CD4-positive, alpha-beta memory T cell (primary cell): ENCODE data around the gene BSN. TPM values are rescaled to one million over a fixed set of nuclear protein-coding genes. Genes with fewer than 3 reads are reported as not detected.

Experiments used
- CTCF ChIA-PET: fragments of 350-600 bp; sonication (Branson Sonifier 250); formaldehyde crosslinking; loops from one replicate; lab custom pipeline; 2021; ENCODE audit warnings: inconsistent platforms; ENCODE audit not compliant: partially characterized antibody; lab: Charles Lee
- POLR2A ChIA-PET: fragments of 350-600 bp; sonication (Branson Sonifier 250); formaldehyde crosslinking; loops from one replicate; lab custom pipeline; 2021; ENCODE audit not compliant: partially characterized antibody; lab: Charles Lee
- DNase-seq, 5 donors: peaks; one replicate each; pipeline versions ENCODE4 v3.0.0 to v3.0.0-alpha.2; 2020 to 2022; ENCODE audit warnings: mixed read lengths in 1 of 5
- H3K27ac ChIP-seq: one replicate; pipeline ENCODE4 v1.7.0; 2013; ENCODE audit warnings: low read depth, low read length
- H3K27me3 ChIP-seq: 2 replicates; pipeline ENCODE4 v1.7.0; 2013; ENCODE audit warnings: mild to moderate bottlenecking, low read length, moderate library complexity; ENCODE audit not compliant: insufficient read depth
- H3K36me3 ChIP-seq: 2 replicates; pipeline ENCODE4 v1.7.0; 2013; ENCODE audit warnings: mild to moderate bottlenecking, low read length, moderate library complexity; ENCODE audit not compliant: insufficient read depth
- H3K4me1 ChIP-seq: 2 replicates; pipeline ENCODE4 v1.7.0; 2013; ENCODE audit warnings: mild to moderate bottlenecking, low read length, moderate library complexity; ENCODE audit not compliant: insufficient read depth
- H3K4me3 ChIP-seq, 2 donors: one replicate each; pipeline ENCODE4 v1.7.0; 2013; ENCODE audit warnings: low read length in 2 of 2, mild to moderate bottlenecking in 1 of 2
- H3K9me3 ChIP-seq, 2 donors: one replicate each; pipeline ENCODE4 v1.7.0; 2013; ENCODE audit warnings: low read length in 2 of 2, control low read depth in 1 of 2; ENCODE audit not compliant: control insufficient read depth in 1 of 2
- H3K27ac Mint-ChIP-seq, 7 donors: one replicate each; pipeline ENCODE4 v1.8.0; 2020 to 2021; ENCODE audit warnings: mixed read lengths in 7 of 7, mild to moderate bottlenecking in 6 of 7, inconsistent platforms in 3 of 7, moderate library complexity in 3 of 7
- H3K27me3 Mint-ChIP-seq, 2 donors: one replicate each; pipeline ENCODE4 v1.8.0; 2020 to 2021; ENCODE audit warnings: mixed read lengths in 2 of 2
- H3K36me3 Mint-ChIP-seq, 2 donors: one replicate each; pipeline ENCODE4 v1.8.0; 2020 to 2021; ENCODE audit warnings: mixed read lengths in 2 of 2, inconsistent platforms in 1 of 2, mild to moderate bottlenecking in 1 of 2
- H3K4me1 Mint-ChIP-seq, 4 donors: one replicate each; pipeline ENCODE4 v1.8.0; 2020 to 2021; ENCODE audit warnings: mixed read lengths in 4 of 4, mild to moderate bottlenecking in 1 of 4
- H3K4me3 Mint-ChIP-seq, 8 donors: one replicate each; pipeline ENCODE4 v1.8.0; 2020 to 2021; ENCODE audit warnings: mixed read lengths in 8 of 8, mild to moderate bottlenecking in 7 of 8, moderate library complexity in 6 of 8, inconsistent platforms in 3 of 8
- H3K9me3 Mint-ChIP-seq, 8 donors: one replicate each; pipeline ENCODE4 v1.8.0; 2020 to 2021; ENCODE audit warnings: mixed read lengths in 8 of 8, mild to moderate bottlenecking in 5 of 8, inconsistent platforms in 3 of 8, moderate library complexity in 1 of 8
- intact Hi-C: fragments of 100-400 bp; cut with micrococcal nuclease; formaldehyde crosslinking; loops from one replicate; pipeline ENCODE4 v1.15.1; 2023
- polyA plus RNA-seq, 2 donors: library from polyadenylated mRNA; unstranded; fragments of 300-500 nt; fragmentation: Illumina TruSeq; gene quantifications; one replicate each; pipeline ENCODE4 v1.2.3, GENCODE V29; 2021
- total RNA-seq, 2 experiments: library from RNA; stranded (reverse); gene quantifications; one replicate each; pipeline ENCODE4 v1.2.3, GENCODE V29; 2021

The BSN gene
- total and polyA plus RNA-seq, 4 experiments from 2014 or later, result 0.01 to 0.15 (median 0.06) TPM; not detected in 1

DNA sequence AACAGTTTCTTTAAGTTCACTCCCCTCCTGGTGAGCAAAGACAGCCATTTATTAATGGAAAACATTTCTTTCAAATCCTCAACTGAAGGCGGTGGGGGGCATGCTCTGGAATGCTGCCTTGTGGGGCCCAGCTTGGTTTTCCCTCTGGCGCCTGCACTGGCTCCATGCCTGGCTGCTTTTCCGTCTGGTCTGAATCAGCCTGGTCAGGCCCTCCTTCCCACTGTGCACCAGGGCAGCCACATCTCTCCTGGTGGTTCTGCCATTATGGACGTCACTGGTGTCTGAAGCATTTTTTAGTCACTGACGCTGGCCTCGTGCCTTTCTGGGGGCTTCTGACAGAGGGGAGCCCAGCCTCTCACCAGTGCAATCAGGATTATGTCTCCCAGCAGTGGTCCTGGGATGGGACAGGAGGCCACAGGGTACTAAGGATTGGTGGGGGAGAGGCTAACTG is 62.2 kb downstream of the BSN start:
- Mint-ChIP-seq H3K27me3 (peaks cover 0 to 3% of the 10 kb centered on the region in 2 donors), H3K4me3 (no peak overlapping the region), H3K36me3 (peaks cover 0 to 4% of the 10 kb centered on the region in 2 donors), H3K4me1 (no peaks in the 10 kb centered on the region), H3K27ac (no peak overlapping the region), H3K9me3 (peaks cover 0 to 9% (median 4%) of the 10 kb centered on the region in 8 donors)
- ChIA-PET POLR2A (no interaction called here), CTCF (no interaction called here)
- Histone ChIP-seq H3K4me3 (no peak overlapping the region), H3K9me3 (no peaks in the 10 kb centered on the region), H3K4me1 (no peaks in the 10 kb centered on the region), H3K27me3 (no peaks in the 10 kb centered on the region), H3K27ac (no peak overlapping the region), H3K36me3 (no peaks in the 10 kb centered on the region)
- DNase-seq, result no peak
- intact Hi-C loops, result no loop called here

DNA sequence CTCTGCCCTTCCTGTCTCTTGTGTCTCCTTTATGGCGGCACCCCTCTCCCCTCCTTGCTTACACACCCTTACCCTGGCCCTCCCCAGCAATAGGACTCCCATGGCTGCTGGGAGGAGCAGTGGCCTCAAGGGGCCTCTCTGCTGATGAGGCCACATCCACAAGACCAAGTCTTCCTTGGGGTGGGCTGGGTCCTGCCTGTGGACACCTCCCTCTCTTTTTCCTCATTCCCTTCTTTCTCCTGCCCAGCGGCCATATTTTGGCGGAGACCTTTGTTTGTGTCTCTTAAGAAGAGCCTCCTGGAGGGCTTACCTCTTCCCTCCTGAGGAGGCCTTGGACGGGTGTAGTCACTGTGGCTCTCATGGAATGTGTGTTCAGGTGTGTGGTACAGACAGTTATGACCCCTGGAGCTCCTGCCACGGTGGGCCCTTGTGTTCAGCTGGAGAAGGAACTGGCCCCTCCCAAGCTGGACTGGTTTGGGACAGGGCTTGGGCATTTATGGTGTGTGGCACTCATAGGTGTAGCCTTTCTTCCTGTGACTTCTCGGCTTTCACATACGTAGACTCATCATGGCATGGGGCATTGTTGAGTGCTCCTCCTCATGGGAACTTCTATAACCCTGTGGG is 63.2 kb downstream of the BSN start:
- H3K27me3 ChIP-seq, result no peaks in the 10 kb centered on the region
- CTCF ChIA-PET, result no interaction called here
- POLR2A ChIA-PET, result no interaction called here
- no peaks in the 10 kb centered on the region for H3K4me1 ChIP-seq
- no peak overlapping the region for H3K27ac ChIP-seq
- no peak for DNase-seq
- no peaks in the 10 kb centered on the region for H3K9me3 ChIP-seq
- intact Hi-C loops, result no loop called here
- H3K36me3 Mint-ChIP-seq, result peaks cover 0 to under 1% of the 10 kb centered on the region in 2 donors
- H3K4me3 ChIP-seq, result no peak overlapping the region
- H3K27ac Mint-ChIP-seq, result no peak overlapping the region
- peaks cover 0 to 6% (median under 1%) of the 10 kb centered on the region in 8 donors for H3K9me3 Mint-ChIP-seq
- H3K4me3 Mint-ChIP-seq, result no peak overlapping the region
- H3K4me1 Mint-ChIP-seq, result no peaks in the 10 kb centered on the region
- H3K27me3 Mint-ChIP-seq, result peaks cover 0 to 3% of the 10 kb centered on the region in 2 donors
- H3K36me3 ChIP-seq, result no peaks in the 10 kb centered on the region

GRCh38 chr3:49618412-49618811 is 64.1 kb downstream of the BSN start:
- Mint-ChIP-seq H3K4me3 (no peak overlapping the region), H3K4me1 (no peaks in the 10 kb centered on the region), H3K27ac (no peak overlapping the region), H3K9me3 (no peaks in the 10 kb centered on the region), H3K36me3 (no peaks in the 10 kb centered on the region), H3K27me3 (peaks cover 0 to 3% of the 10 kb centered on the region in 2 donors)
- CTCF ChIA-PET, result interaction anchor here (1.2 kb wide), 1 partner anchor 78 kb away, joined by 3 read pairs; no protein-coding TSS in a partner anchor
- POLR2A ChIA-PET, result no interaction called here
- intact Hi-C loops, result no loop called here
- no peak overlapping the region for H3K27ac ChIP-seq
- H3K9me3 ChIP-seq, result no peaks in the 10 kb centered on the region
- no peak for DNase-seq
- H3K27me3 ChIP-seq, result no peaks in the 10 kb centered on the region
- no peaks in the 10 kb centered on the region for H3K36me3 ChIP-seq
- no peak overlapping the region for H3K4me3 ChIP-seq
- H3K4me1 ChIP-seq, result no peaks in the 10 kb centered on the region

DNA sequence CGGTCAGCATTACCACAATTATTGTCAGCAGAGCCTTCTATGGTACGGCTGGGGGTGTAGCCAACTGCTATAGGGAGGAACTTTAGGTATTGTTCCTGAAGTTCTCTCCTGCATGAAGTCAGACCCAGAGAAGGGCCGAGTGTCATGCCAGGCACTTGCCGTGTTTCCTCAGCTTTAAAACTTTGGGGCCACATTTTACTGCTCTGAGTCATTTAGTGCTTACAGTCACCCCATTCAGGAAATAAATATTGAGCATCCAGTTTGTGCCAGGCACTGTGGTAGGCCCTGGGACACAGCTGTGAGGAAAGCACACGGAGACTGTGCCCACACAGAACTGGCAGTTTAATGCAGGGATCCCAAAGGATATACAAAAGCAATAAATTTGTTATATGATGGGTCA is 65.4 kb downstream of the BSN start:
- Histone ChIP-seq H3K36me3 (no peaks in the 10 kb centered on the region), H3K27me3 (no peaks in the 10 kb centered on the region), H3K4me3 (no peak overlapping the region), H3K9me3 (no peaks in the 10 kb centered on the region), H3K27ac (no peak overlapping the region), H3K4me1 (no peaks in the 10 kb centered on the region)
- Mint-ChIP-seq H3K27me3 (peaks cover 0 to 3% of the 10 kb centered on the region in 2 donors), H3K27ac (no peak overlapping the region), H3K4me3 (no peak overlapping the region), H3K9me3 (no peaks in the 10 kb centered on the region), H3K4me1 (no peaks in the 10 kb centered on the region), H3K36me3 (no peaks in the 10 kb centered on the region)
- intact Hi-C loops, result no loop called here
- CTCF ChIA-PET, result interaction anchor here (1.2 kb wide), 1 partner anchor 80 kb away, joined by 3 read pairs; no protein-coding TSS in a partner anchor
- DNase-seq, result no peak
- POLR2A ChIA-PET, result no interaction called here

GRCh38 chr3:49620728-49621127 is 66.5 kb downstream of the BSN start:
- H3K27me3 ChIP-seq, result no peaks in the 10 kb centered on the region
- H3K27me3 Mint-ChIP-seq, result peaks cover 0 to 3% of the 10 kb centered on the region in 2 donors
- no peaks in the 10 kb centered on the region for H3K4me1 Mint-ChIP-seq
- no peaks in the 10 kb centered on the region for H3K9me3 Mint-ChIP-seq
- H3K27ac Mint-ChIP-seq, result no peak overlapping the region
- no peaks in the 10 kb centered on the region for H3K4me1 ChIP-seq
- CTCF ChIA-PET, result no interaction called here
- H3K4me3 Mint-ChIP-seq, result no peak overlapping the region
- no peaks in the 10 kb centered on the region for H3K36me3 ChIP-seq
- no peaks in the 10 kb centered on the region for H3K9me3 ChIP-seq
- H3K27ac ChIP-seq, result no peak overlapping the region
- H3K4me3 ChIP-seq, result no peak overlapping the region
- DNase-seq, result no peak
- H3K36me3 Mint-ChIP-seq, result no peaks in the 10 kb centered on the region
- intact Hi-C loops, result no loop called here
- POLR2A ChIA-PET, result no interaction called here

DNA sequence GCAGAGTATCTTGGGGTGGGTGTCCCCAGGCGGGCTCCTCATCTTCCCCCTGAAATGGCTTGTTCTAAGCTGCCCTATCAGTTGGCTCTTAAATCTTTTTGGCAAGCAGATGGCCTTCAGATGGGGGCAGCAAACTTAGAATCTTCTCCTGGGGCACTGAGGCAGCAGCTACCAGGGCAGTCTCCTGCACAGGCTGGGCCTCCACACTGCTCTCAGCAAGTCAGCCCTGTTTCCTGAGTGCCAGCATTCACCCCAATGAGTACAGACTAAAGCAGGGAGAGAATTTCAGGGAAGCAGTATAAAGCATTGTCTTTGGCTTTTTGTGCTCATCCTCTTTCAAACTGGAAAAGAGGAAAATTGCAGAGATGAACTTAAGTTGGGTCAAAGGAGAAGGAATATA is 68.8 kb downstream of the BSN start:
- no peaks in the 10 kb centered on the region for H3K9me3 ChIP-seq
- no peak overlapping the region for H3K27ac Mint-ChIP-seq
- H3K36me3 ChIP-seq, result no peaks in the 10 kb centered on the region
- no peak overlapping the region for H3K4me3 Mint-ChIP-seq
- H3K4me1 Mint-ChIP-seq, result no peaks in the 10 kb centered on the region
- no peak overlapping the region for H3K4me3 ChIP-seq
- H3K27me3 ChIP-seq, result no peaks in the 10 kb centered on the region
- H3K27me3 Mint-ChIP-seq, result peaks cover 0 to 5% of the 10 kb centered on the region in 2 donors
- no peak overlapping the region for H3K27ac ChIP-seq
- ChIA-PET POLR2A (no interaction called here), CTCF (no interaction called here)
- intact Hi-C loops, result no loop called here
- no peak for DNase-seq
- H3K36me3 Mint-ChIP-seq, result no peaks in the 10 kb centered on the region
- H3K4me1 ChIP-seq, result no peaks in the 10 kb centered on the region
- no peaks in the 10 kb centered on the region for H3K9me3 Mint-ChIP-seq

- Histone ChIP-seq H3K4me1 (no peaks in the 10 kb centered on the region), H3K36me3 (no peaks in the 10 kb centered on the region), H3K27me3 (no peaks in the 10 kb centered on the region), H3K27ac (no peak overlapping the region), H3K4me3 (no peak overlapping the region), H3K9me3 (no peaks in the 10 kb centered on the region)
- DNase-seq, result no peak
- H3K36me3 Mint-ChIP-seq, result no peaks in the 10 kb centered on the region
- ChIA-PET POLR2A (no interaction called here), CTCF (no interaction called here)
- H3K4me3 Mint-ChIP-seq, result no peak overlapping the region
- intact Hi-C loops, result no loop called here
- no peak overlapping the region for H3K27ac Mint-ChIP-seq
- peaks cover 0 to 5% of the 10 kb centered on the region in 2 donors for H3K27me3 Mint-ChIP-seq
- H3K9me3 Mint-ChIP-seq, result no peaks in the 10 kb centered on the region
- no peaks in the 10 kb centered on the region for H3K4me1 Mint-ChIP-seq
Measured at GRCh38 chr3:49625071-49625470, 70.8 kb downstream of the BSN start.
